PC-3 (cell line): ENCODE data around the gene TAPT1.

Source experiments
- EZH2 ChIP-seq: fragments of 300-600 bp; sonication (generic); IDR thresholded peaks from one replicate; pipeline ENCODE4 v1.6.1; 2017; ENCODE audit warnings: antibody characterized with exemption, mild to moderate bottlenecking, low read length; ENCODE audit not compliant: unreplicated experiment
- TF ChIP-seq, protein P1 (sequence below): fragments of 300-600 bp; sonication (generic); conservative IDR thresholded peaks from 2 replicates; pipeline ENCODE4 v1.5.1; 2017; ENCODE audit warnings: antibody characterized with exemption, low read depth, mild to moderate bottlenecking, low read length

DNA sequence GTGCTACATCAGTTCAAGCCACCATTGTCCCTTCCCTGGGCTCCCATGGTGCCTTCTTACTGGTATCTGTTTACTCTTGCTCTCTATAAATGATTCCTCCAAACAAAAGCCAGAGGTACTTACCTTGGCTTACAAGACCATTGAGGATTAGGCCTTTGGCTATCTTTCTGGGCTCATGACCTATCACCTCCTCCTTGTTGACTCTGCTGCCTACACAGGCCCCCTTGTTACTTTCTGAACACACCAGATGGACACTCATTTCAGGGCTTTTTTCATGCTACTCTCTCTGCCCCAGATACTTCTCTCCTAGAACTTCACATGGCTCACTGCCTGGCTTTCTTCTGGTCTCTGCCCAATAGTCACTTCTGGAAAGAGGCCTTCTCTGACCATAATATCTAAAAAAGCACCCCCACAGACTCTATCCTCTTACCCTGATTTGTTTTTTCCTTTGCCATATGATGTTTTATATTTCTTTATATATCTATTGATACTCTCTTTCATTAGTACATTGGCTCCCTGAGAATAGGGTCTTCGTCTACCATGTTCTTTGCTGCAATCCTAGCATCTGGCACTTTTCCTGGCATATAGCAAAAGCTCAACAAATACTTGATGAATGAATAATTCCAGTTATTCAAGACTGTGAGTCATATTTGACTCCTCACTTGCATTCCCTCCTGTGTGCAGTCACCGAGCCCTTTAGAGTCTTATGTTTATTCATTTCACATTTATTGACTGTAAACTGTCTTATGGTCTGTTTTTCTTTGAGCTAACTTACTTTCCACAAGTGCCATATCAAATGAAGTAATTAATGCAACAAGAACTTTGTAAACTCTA, 27.1 kb upstream of the TAPT1 start:
- TF ChIP-seq, protein P1, sequence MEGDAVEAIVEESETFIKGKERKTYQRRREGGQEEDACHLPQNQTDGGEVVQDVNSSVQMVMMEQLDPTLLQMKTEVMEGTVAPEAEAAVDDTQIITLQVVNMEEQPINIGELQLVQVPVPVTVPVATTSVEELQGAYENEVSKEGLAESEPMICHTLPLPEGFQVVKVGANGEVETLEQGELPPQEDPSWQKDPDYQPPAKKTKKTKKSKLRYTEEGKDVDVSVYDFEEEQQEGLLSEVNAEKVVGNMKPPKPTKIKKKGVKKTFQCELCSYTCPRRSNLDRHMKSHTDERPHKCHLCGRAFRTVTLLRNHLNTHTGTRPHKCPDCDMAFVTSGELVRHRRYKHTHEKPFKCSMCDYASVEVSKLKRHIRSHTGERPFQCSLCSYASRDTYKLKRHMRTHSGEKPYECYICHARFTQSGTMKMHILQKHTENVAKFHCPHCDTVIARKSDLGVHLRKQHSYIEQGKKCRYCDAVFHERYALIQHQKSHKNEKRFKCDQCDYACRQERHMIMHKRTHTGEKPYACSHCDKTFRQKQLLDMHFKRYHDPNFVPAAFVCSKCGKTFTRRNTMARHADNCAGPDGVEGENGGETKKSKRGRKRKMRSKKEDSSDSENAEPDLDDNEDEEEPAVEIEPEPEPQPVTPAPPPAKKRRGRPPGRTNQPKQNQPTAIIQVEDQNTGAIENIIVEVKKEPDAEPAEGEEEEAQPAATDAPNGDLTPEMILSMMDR: no peak
- no peak for TF ChIP-seq EZH2
